ENCODE data around the gene ZMPSTE24.

DNA sequence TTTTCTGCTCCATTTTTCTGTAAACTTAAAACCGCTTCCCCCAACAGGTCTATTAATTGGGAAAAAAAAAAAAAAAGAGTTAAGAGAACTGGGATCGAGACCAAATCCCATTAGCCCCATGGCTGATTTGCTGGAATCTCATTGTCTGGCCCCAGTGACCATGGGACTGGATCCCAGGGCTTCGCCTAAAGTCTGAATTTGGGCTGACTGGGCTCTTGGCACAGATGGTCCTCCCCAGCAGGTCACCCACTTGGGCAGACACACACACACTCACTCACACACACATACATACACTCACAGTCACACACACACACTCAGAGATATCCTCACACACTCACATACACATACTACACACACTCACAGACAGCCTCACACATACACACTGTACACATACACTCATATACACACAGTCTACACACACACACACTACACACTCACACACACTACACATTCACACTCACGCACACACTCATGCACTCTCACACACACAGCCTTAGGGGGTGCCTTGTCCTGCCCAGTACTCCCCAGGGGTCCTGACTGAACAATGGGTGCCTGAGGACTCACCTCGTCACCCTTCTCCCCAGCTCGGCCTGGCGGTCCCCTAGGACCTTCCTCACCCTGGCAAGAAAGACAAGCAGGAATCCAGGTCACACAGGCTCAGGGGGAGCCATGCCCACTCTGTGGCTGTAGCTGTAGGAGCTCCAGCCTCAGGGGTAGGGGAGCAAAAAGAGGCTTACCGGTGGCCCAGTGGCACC, 51.5 kb downstream of the ZMPSTE24 start:
- TF ChIP-seq, protein P1, sequence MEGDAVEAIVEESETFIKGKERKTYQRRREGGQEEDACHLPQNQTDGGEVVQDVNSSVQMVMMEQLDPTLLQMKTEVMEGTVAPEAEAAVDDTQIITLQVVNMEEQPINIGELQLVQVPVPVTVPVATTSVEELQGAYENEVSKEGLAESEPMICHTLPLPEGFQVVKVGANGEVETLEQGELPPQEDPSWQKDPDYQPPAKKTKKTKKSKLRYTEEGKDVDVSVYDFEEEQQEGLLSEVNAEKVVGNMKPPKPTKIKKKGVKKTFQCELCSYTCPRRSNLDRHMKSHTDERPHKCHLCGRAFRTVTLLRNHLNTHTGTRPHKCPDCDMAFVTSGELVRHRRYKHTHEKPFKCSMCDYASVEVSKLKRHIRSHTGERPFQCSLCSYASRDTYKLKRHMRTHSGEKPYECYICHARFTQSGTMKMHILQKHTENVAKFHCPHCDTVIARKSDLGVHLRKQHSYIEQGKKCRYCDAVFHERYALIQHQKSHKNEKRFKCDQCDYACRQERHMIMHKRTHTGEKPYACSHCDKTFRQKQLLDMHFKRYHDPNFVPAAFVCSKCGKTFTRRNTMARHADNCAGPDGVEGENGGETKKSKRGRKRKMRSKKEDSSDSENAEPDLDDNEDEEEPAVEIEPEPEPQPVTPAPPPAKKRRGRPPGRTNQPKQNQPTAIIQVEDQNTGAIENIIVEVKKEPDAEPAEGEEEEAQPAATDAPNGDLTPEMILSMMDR (IDR thresholded peaks at IDR 0.05; ENCODE audit: low read depth, low read length): no peak
- no peak for TF ChIP-seq EZH2phosphoT487 (IDR thresholded peaks at IDR 0.05; ENCODE audit: low read depth)

All from OCI-LY3 (cell line).